NCI-H2196 treated with DMSO at 0.1 percent for 48 hours (cell line): ENCODE results near the gene SLC39A2.
"Not testable (repeated sequence)": the region's sequence is repeated elsewhere in the genome, so short reads cannot be mapped to it uniquely, and the experiment has no call there.

ENCODE experiments used
- DNase-seq: peaks from one replicate; lab custom pipeline; 2025; ENCODE audit not compliant: unreplicated experiment; lab: John Stamatoyannopoulos, UW

Gene SLC39A2

DNA sequence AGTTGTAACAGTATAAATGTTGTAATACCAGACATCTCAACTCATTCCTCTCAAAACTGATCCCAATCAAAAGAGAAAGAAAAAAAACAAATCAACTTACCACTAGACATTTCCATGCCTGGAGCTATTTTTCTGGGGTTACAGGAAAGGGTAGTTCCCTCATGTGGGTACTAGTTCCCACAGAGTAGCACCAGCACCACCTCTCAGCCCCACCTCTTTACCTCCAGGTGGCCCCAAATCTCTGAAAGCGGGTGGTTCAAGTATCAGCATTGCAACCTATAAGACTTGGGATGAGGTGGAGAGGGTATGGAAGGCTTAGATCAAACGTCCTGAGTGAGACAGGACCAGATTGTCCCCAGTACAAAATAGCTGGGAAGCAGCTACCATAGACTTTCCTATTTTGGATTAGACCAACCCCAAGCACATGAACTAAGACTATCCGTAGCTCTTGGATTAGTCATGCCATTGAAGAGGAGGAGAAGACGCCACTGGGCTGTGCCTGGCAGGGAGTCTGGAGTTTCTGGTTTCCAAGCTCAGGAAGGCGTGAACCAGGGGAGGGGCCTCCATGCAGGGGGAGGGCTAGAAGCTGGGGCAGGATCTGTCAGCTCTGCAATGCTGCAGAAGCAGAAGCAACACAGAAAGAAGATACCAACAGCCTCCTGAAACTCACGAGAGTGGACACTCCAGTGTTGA is at the start of gene SLC39A2:
TSS of gene SLC39A2 (plus strand) at position 620 of the 693 bp plus-strand sequence. CDS start 154 bp downstream, outside the sequence.
- no peak for DNase-seq

DNA sequence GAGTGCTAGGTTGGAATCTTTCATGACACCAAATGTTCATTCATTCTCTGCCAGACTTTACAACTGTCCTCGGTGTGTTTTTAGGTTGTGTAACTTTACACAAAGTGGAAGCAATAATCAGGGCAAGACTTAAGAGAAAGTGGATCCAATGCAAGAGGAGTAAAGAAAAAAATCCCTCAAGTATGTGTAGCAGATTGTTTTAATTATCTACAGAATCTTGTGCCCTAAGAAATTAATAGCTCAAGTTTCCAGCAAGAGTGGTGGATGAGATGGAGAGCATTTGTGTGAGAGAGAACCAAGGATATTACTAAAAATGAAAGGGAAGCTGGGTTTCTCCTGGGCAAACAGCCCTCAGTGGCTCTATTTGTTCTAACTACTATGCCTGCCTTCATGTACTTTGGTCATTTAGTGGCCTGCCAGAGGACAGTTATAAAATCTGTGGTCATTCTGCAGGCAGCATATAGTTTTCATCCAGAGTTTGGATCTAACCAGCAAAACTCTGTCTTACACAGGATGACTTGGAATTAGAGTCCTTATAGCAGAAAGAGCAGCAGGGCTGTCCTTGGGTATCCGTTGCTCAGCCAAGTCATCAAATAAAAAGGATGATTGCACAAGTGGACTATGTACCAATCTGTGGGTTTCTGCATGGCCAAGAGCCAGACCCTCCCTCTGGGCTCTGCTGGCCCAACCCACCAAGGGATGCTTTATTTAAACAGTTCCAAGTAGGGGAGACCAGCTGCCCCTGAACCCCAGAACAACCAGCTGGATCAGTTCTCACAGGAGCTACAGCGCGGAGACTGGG is 44.2 kb upstream of the SLC39A2 start, which contains the start of gene RNASE2:
TSS of gene RNASE2 (plus strand) at position 752 of the 802 bp plus-strand sequence. CDS start 285 bp downstream, outside the sequence.
- not testable (repeated sequence) for DNase-seq

GRCh38 chr14:20955538-20955873 is 43.6 kb upstream of the SLC39A2 start:
- not testable (repeated sequence) for DNase-seq

DNA sequence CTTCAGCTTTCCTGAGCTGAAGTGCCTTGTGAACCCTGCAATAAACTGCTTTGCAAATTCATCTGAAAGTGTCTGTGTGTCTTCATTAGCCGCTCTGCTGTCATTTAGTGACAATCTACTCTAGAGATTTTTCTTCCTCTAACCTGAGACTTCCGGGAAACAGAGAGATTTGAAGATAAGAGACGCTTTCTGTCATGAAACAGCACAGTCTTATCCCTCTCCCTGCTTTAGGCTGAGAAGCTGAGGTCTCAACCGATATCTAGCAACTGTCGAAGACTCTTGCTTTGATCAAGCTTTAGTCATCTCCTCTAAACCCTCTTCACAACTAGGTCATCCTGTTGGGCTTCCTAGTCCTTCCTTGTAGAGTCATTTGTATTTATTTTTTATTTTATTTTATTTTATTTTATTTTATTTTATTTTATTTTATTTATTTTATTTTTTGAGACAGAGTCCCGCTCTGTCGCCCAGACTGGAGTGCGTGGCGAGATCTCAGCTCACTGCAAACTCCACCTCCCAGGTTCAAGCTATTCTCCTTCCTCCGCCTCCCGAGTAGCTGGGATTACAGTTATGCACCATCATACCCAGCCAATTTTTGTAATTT is 42.6 kb upstream of the SLC39A2 start:
- DNase-seq = no peak

DNA sequence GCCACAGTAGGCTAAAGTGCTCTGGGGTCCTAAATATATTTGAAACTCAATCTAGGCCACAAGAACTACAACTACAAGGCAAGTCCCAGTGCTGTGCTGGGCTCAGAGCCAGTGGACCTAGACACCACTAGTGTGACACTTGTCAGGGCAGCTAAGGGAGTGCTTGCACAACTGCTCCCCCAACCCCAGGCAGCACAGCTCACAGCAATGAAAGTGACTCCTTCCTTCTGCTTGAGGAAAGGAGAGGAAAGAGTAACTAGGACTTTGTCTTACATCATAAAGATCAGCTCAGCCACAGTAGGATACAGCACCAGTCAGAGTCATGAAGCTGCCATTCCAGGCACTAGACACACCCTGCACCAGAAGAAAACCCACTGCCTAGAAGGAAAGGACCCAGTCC is 40.1 kb upstream of the SLC39A2 start:
- DNase-seq = not testable (repeated sequence)

- no peak for DNase-seq
Observed at GRCh38 chr14:20969336-20969735, 29.8 kb upstream of the SLC39A2 start.

GRCh38 chr14:20970647-20970982 is 28.5 kb upstream of the SLC39A2 start:
- no peak for DNase-seq

DNA sequence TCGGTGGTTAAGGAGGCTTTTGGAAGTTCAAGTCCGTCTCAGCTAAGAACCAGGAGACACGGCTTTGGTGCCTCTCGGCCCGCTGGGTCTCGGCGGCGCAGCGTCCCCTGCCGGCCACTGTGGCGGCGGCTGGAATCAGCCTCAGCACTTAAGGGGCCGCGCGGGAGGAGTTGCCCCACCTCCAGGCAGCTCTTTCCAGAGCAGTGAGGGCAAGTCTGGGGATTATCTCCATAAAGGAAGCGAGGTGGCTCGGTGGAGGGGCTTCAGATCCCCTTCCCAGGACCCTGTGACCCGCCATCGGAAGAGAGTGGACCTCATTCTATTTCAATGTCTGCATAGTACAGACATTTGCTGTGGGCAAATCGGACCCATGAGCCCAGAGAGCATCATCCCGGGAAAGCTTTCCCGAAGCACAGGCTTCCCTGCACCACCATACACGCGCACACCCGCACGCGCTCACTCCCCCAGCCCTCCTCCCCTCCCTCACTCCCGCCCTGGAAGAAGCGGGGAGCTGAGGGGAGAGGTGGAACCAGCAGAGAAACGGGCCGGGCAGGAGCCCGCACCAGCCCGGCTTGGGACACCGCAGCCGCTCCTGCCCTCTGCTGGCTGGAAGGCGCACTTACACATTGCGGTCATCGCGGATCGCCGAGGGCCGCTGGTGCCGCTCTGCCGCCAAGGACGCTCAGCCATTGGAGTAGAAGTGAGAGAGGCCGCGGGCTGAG is 27.9 kb upstream of the SLC39A2 start:
- DNase-seq = peak; percentile 80

DNA sequence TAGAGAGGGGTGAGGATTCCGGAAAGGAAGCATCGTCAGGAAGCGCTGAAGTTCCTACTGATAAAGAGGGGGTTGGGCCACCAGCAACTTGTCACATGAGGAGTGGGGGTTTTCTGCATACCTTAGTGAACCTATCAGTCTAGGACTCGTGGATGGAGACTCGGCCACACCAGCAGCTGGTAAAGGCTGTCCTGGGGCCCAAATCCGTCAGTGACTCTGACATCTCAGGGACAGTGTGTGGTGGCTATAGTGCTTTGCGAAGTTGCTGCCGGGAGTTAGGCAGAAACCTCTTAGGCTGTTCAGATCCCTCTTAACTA is 27.4 kb upstream of the SLC39A2 start:
- no peak for DNase-seq

- DNase-seq = no peak
Observed at GRCh38 chr14:20973501-20973900, 25.6 kb upstream of the SLC39A2 start.

DNA sequence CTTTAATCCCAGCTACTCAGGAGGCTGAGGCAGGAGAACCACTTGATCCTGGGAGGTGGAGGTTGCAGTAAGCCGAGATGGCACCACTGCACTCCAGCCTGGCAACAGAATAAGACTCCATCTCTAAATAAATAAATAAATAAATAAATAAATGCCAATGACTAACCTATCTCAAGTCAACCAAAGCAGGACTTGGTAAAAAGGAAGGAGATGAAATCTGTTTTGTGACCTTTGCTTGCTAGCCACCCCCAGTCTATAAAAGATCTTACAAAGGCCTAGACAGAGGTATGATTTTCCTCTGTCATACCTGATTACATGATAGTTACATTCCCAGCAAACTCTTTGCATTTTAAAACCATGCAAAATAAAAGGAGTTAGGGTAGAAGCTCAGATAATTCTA is 22.8 kb upstream of the SLC39A2 start:
- DNase-seq = no peak

DNA sequence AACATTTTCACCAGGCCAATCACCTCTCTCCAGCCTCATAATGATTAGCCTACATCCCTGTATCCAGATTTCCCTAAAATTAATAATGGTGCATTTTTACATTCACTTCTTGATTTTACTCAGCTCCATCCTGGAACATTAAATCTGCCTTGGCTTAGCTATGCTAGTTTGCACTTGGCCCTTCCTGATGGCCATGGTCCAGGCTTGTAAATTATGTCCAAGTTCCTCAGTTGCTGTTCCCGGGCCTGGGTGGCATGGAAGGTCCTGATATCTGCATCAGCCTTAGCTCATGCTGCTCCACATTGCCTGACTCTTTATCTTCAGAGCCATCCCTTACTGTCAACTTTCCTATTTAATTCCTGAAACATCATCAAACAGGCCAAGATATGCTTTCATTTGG is 20.4 kb upstream of the SLC39A2 start:
- no peak for DNase-seq

DNA sequence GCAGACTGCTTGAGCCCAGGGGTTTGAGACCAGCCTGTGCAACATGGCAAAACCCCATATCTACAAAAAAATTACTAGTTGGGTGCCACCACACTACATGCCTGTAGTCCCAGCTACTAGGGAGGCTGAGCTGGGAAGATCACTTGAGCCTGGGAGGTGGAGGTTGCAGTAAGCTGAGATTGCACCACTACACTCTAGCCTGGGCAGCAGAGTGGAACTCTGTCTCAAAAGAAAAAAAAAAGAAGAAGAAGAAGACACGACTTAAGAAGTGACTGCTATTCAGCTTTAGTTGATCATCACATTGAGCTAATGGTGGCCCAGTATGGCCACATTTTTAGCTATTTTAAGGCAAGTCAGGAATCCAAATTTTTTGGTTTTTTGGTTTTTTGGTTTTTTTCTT is 18.2 kb upstream of the SLC39A2 start:
- DNase-seq = no peak

DNA sequence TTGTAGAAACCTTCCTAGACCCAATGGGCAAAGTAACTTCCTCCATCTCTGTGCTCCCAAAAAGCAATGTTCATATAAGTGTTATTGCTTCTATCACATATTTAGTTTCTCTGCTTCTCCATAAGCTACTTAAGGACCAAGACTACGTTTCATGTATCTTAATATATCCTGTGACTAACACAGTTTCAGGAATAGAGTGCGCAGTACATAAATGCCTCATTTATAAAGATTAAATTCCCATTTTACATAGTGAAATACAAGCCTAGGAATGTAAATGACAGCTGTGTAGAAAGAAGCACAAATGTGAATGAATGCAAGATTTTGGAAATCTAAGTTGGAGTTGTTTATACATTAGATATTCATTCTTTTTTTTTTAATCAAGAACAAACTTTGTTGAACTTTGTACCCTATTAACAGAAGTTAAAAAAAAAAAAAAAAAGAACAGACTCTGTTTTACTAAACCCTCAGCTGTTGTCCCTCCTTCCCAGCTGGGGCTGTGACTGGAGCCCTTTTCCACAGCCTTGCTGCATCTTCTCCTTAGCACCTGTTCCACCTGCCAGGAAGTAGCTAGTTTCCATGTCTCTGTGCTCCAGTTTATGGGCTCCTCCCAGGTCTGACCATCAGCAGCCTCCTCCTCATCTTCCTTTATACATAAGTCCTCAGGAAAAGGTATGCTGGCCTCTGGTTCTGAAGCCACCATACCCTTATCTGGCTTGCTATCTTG is 16.3 kb upstream of the SLC39A2 start:
- no peak for DNase-seq

GRCh38 chr14:20985650-20986049 is 13.4 kb upstream of the SLC39A2 start:
- DNase-seq = not testable (repeated sequence)

DNA sequence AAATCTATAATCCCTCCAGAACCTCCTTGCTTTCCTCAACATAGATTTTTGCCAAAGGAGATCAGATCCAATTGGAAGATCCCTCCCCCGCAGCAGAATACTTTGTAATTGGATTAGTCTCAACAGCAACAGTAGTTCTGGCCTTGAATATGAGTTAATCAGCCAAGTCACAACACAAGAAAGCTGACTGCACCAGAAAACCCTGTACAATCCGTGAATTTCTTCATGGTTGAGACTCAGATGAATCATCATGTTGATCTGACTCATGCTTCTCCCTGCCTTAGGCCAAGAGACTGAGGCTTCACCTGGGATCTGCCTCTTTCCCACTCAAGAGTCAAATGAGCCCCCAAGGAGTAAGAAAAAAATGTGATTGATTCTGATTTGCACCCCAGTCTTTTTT is 12.3 kb upstream of the SLC39A2 start:
- no peak for DNase-seq

- no peak for DNase-seq
Observed at GRCh38 chr14:20988717-20989470, 10.2 kb upstream of the SLC39A2 start.

DNA sequence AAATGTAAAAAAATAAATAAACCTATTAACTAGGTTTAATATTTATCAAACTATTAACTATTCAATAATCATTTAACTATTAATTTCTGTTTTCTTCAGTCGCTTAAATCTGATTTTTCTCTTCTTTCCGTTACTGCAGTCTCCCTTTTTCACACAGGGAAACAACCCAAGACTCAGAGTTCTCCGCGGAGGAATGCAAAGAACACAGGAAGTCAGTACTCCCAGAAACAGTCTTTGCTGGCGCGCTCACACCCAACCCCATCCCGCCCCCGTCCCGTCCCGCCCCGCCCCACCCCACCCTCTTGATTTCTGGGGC is 9.7 kb upstream of the SLC39A2 start:
- no peak for DNase-seq

- peak; percentile 94 for DNase-seq
Observed at GRCh38 chr14:20989787-20990600, 9.1 kb upstream of the SLC39A2 start, which contains the start of gene METTL17. Gene METTL17, plus strand, starts transcription at chr14:20989980. Its CDS starts 23 bp downstream, at chr14:20990003.
